ENCODE data around the gene ING4. TPM values are rescaled to one million over a fixed set of nuclear protein-coding genes. Genes with fewer than 3 reads are reported as not detected.

Gene ING4
- total RNA-seq, 1 experiment from 2014 or later = 23.0 TPM

GRCh38 chr12:6620137-6620884 lies 42.6 kb downstream of the ING4 start (continued):
- peak; percentile 98 for TF ChIP-seq FOXP4 (CRISPR knock-in tag; IDR thresholded peaks at IDR 0.05)
- peak; percentile 71 for TF ChIP-seq PRDM15 (CRISPR knock-in tag; IDR thresholded peaks at IDR 0.05)
- TF ChIP-seq SMAD4 (CRISPR knock-in tag; IDR thresholded peaks at IDR 0.05) = no peak; the same call in none of the 2 replicates
- TF ChIP-seq ERG (CRISPR knock-in tag; IDR thresholded peaks at IDR 0.05) = no peak
- peak; percentile 89 for TF ChIP-seq RELA (CRISPR knock-in tag; IDR thresholded peaks at IDR 0.05; ENCODE audit: borderline replicate concordance)
- TF ChIP-seq ZNF416 (CRISPR knock-in tag; IDR thresholded peaks at IDR 0.05) = no peak
- TF ChIP-seq TP53 (CRISPR knock-in tag; IDR thresholded peaks at IDR 0.05) = peak; percentile 97
- peak; percentile 78 for TF ChIP-seq CTCF (IDR thresholded peaks at IDR 0.05)
- peak; percentile 77 for TF ChIP-seq NR2C2 (CRISPR knock-in tag; IDR thresholded peaks at IDR 0.05)
- TF ChIP-seq ZNF219 (CRISPR knock-in tag; IDR thresholded peaks at IDR 0.05; ENCODE audit: borderline replicate concordance) = peak; percentile 83
- TF ChIP-seq SP1 (CRISPR knock-in tag; conservative IDR thresholded peaks at IDR 0.05) = peak; percentile 87
- peak; percentile 96 for TF ChIP-seq IRF1 (CRISPR knock-in tag; IDR thresholded peaks at IDR 0.05)
- TF ChIP-seq ZNF671 (CRISPR knock-in tag; IDR thresholded peaks at IDR 0.05) = no peak
- TF ChIP-seq ZNF532 (CRISPR knock-in tag; IDR thresholded peaks at IDR 0.05; ENCODE audit: borderline replicate concordance) = no peak
- TF ChIP-seq TEAD4 (CRISPR knock-in tag; IDR thresholded peaks at IDR 0.05) = peak; percentile 80; the same call in 1 of the 2 replicates
- TF ChIP-seq JAZF1 (CRISPR knock-in tag; IDR thresholded peaks at IDR 0.05) = no peak
- TF ChIP-seq FOXK1 (CRISPR knock-in tag; IDR thresholded peaks at IDR 0.05) = peak; percentile 96
- peak; percentile 96 for TF ChIP-seq ARID4B (CRISPR knock-in tag; IDR thresholded peaks at IDR 0.05; ENCODE audit: borderline replicate concordance)
- TF ChIP-seq ELF4 (CRISPR knock-in tag; IDR thresholded peaks at IDR 0.05; ENCODE audit: low read depth) = 0 out of 2 replicates have a peak, but pooled peaks have one; percentile 71
- no peak for TF ChIP-seq GABPB1 (CRISPR knock-in tag; IDR thresholded peaks at IDR 0.05)
- no peak for TF ChIP-seq NFATC4 (CRISPR knock-in tag; IDR thresholded peaks at IDR 0.05)
